ENCODE measurements around the gene PKD2L1. TPM values are rescaled to one million over a fixed set of nuclear protein-coding genes. Genes with fewer than 3 reads are reported as not detected.
A peak's percentile ranks its signal among the peaks of the same experiment; 100 is the strongest.

Gene PKD2L1
- total and polyA plus RNA-seq, 10 of the 15 experiments (the other 5 are each of a cell fraction or from before 2014, with no cell fraction given): 0.05 to 0.17 (median 0.08) TPM; not detected in 6

GRCh38 chr10:100373298-100374199, 43.5 kb upstream of the PKD2L1 start (continued):
- 0 out of 2 replicates have a peak, but pooled peaks have one; percentile 39 for TF ChIP-seq CREM (IDR thresholded peaks at IDR 0.05; ENCODE audit: low read depth)
- TF ChIP-seq, protein P1, sequence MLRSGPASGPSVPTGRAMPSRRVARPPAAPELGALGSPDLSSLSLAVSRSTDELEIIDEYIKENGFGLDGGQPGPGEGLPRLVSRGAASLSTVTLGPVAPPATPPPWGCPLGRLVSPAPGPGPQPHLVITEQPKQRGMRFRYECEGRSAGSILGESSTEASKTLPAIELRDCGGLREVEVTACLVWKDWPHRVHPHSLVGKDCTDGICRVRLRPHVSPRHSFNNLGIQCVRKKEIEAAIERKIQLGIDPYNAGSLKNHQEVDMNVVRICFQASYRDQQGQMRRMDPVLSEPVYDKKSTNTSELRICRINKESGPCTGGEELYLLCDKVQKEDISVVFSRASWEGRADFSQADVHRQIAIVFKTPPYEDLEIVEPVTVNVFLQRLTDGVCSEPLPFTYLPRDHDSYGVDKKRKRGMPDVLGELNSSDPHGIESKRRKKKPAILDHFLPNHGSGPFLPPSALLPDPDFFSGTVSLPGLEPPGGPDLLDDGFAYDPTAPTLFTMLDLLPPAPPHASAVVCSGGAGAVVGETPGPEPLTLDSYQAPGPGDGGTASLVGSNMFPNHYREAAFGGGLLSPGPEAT (IDR thresholded peaks at IDR 0.05; ENCODE audit: low read depth): peak; percentile 88
- peak; percentile 74 for TF ChIP-seq E4F1 (IDR thresholded peaks at IDR 0.05; ENCODE audit: borderline replicate concordance, partially characterized antibody)
- TF ChIP-seq CHD1 (IDR thresholded peaks at IDR 0.05; ENCODE audit: low read depth, low read length): 0 out of 2 replicates have a peak, but pooled peaks have one; percentile 52
- TF ChIP-seq NRF1 (conservative IDR thresholded peaks at IDR 0.05; ENCODE audit: low read depth, low read length): no peak
- TF ChIP-seq RFX5 (IDR thresholded peaks at IDR 0.05; ENCODE audit: low read depth, low read length): peak; percentile 67; the same call in 1 of the 2 replicates
- TF ChIP-seq SREBF2 (IDR thresholded peaks at IDR 0.05; ENCODE audit: low read length): peak; percentile 79
- TF ChIP-seq CBX5 (IDR thresholded peaks at IDR 0.05; ENCODE audit: low read depth): no peak
- TF ChIP-seq PAX5 (IDR thresholded peaks at IDR 0.05; ENCODE audit: borderline replicate concordance, low read depth, low read length): peak; percentile 27; the same call in 1 of the 2 replicates
- TF ChIP-seq, protein P2, sequence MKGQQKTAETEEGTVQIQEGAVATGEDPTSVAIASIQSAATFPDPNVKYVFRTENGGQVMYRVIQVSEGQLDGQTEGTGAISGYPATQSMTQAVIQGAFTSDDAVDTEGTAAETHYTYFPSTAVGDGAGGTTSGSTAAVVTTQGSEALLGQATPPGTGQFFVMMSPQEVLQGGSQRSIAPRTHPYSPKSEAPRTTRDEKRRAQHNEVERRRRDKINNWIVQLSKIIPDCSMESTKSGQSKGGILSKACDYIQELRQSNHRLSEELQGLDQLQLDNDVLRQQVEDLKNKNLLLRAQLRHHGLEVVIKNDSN (IDR thresholded peaks at IDR 0.05; ENCODE audit: borderline replicate concordance, extremely low read length, insufficient read depth, low read depth, low read length): peak; percentile 84
- TF ChIP-seq ZNF384 (IDR thresholded peaks at IDR 0.05; ENCODE audit: borderline replicate concordance, low read depth, low read length): peak; percentile 78
- TF ChIP-seq BHLHE40 (IDR thresholded peaks at IDR 0.05; ENCODE audit: borderline replicate concordance in 1 of 2, low read depth in 2 of 2, low read length in 1 of 2): peak; percentile 75 to 80
- peak; percentile 77 for TF ChIP-seq USF2 (IDR thresholded peaks at IDR 0.05; ENCODE audit: borderline replicate concordance, low read depth, low read length)
- peak; percentile 26; the same call in 1 of the 2 replicates for TF ChIP-seq RUNX3 (IDR thresholded peaks at IDR 0.05; ENCODE audit: low read length)
- TF ChIP-seq RCOR1 (conservative IDR thresholded peaks at IDR 0.05; ENCODE audit: low read depth, low read length): no peak
- TF ChIP-seq POLR2AphosphoS5 (IDR thresholded peaks at IDR 0.05; ENCODE audit: low read length): peak; percentile 43; the same call in 1 of the 2 replicates
- TF ChIP-seq FOXK2 (IDR thresholded peaks at IDR 0.05): peak; percentile 87
- TF ChIP-seq NFYB (IDR thresholded peaks at IDR 0.05; ENCODE audit: insufficient read depth, low read depth, low read length): peak; percentile 86
- TF ChIP-seq ZNF207 (IDR thresholded peaks at IDR 0.05; ENCODE audit: borderline replicate concordance): no peak
- no peak for TF ChIP-seq STAT1 (conservative IDR thresholded peaks at IDR 0.05)
- no peak for TF ChIP-seq SIX5 (IDR thresholded peaks at IDR 0.05; ENCODE audit: low read depth, low read length, severe bottlenecking)
- 0 out of 4 replicates have a peak, but pooled peaks of 1 of the 2 experiments have one; percentile 24 for TF ChIP-seq ETV6 (conservative IDR thresholded peaks at IDR 0.05 in 1 of 2, IDR thresholded peaks at IDR 0.05 in 1 of 2; ENCODE audit: borderline replicate concordance in 1 of 2, low read depth in 1 of 2)
- TF ChIP-seq KDM1A (IDR thresholded peaks at IDR 0.05; ENCODE audit: borderline replicate concordance): no peak
